ENCODE measurements around the gene BNC2. TPM values are rescaled to one million over a fixed set of nuclear protein-coding genes. Genes with fewer than 3 reads are reported as not detected.

Gene BNC2
- total RNA-seq, 1 experiment from 2014 or later: 5.7 TPM

DNA sequence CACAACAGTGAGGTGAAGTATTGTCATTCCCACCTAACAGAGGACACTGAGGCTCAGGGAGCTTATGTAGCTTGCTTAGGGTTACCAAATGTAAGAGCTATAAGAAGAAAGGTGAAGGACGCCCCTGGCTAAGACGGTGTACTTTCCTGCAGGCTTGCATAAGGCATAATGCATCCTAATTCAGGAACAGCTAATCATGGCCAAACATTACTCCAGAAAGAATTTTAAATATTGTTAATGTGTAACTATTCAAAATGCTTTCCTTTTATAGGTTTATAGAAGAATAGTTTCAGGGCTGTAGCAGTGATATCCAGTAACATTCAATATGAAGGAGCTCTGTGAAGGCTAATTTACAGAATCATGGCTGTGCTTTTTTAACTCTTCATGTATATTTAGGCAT, 479.1 kb downstream of the BNC2 start:
- no peak for ATAC-seq
- intact Hi-C loops (cut with micrococcal nuclease; ENCODE audit: unreplicated experiment) (no loop called here), in situ Hi-C loops (cut with HindIII; ENCODE audit: low pct_unique_long_range_greater_than_20kb, low sequenced_read_pairs) (no loop called here)
- CTCF ChIA-PET: no interaction called here
- Histone ChIP-seq H3K27ac (ENCODE audit: low read length) (no peak overlapping the region), H3K9me3 (ENCODE audit: control insufficient read depth, insufficient read depth, low read depth, low read length) (no peaks in the 10 kb centered on the region), H3K4me1 (ENCODE audit: control insufficient read depth, insufficient read depth, low read length) (no peaks in the 10 kb centered on the region), H3K36me3 (ENCODE audit: control insufficient read depth, insufficient read depth, low read length) (no peaks in the 10 kb centered on the region), H3K27me3 (ENCODE audit: control insufficient read depth, insufficient read depth, low read length) (no peaks in the 10 kb centered on the region), H3K4me3 (ENCODE audit: low read depth in 2 of 2, low read length in 2 of 2) (no peak overlapping the region)
- TF ChIP-seq SIN3A (IDR thresholded peaks at IDR 0.05; ENCODE audit: borderline replicate concordance, insufficient read depth, low read depth, low read length) (no peak), TCF7L2 (IDR thresholded peaks at IDR 0.05; ENCODE audit: low read depth, low read length) (no peak), POLR2AphosphoS5 (IDR thresholded peaks at IDR 0.05; ENCODE audit: low read depth, low read length) (no peak)
- TF ChIP-seq, protein P1, sequence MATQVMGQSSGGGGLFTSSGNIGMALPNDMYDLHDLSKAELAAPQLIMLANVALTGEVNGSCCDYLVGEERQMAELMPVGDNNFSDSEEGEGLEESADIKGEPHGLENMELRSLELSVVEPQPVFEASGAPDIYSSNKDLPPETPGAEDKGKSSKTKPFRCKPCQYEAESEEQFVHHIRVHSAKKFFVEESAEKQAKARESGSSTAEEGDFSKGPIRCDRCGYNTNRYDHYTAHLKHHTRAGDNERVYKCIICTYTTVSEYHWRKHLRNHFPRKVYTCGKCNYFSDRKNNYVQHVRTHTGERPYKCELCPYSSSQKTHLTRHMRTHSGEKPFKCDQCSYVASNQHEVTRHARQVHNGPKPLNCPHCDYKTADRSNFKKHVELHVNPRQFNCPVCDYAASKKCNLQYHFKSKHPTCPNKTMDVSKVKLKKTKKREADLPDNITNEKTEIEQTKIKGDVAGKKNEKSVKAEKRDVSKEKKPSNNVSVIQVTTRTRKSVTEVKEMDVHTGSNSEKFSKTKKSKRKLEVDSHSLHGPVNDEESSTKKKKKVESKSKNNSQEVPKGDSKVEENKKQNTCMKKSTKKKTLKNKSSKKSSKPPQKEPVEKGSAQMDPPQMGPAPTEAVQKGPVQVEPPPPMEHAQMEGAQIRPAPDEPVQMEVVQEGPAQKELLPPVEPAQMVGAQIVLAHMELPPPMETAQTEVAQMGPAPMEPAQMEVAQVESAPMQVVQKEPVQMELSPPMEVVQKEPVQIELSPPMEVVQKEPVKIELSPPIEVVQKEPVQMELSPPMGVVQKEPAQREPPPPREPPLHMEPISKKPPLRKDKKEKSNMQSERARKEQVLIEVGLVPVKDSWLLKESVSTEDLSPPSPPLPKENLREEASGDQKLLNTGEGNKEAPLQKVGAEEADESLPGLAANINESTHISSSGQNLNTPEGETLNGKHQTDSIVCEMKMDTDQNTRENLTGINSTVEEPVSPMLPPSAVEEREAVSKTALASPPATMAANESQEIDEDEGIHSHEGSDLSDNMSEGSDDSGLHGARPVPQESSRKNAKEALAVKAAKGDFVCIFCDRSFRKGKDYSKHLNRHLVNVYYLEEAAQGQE (IDR thresholded peaks at IDR 0.05; ENCODE audit: insufficient read depth in 1 of 2, low read depth in 2 of 2, low read length in 1 of 2): no peak
- TF ChIP-seq, protein P2, sequence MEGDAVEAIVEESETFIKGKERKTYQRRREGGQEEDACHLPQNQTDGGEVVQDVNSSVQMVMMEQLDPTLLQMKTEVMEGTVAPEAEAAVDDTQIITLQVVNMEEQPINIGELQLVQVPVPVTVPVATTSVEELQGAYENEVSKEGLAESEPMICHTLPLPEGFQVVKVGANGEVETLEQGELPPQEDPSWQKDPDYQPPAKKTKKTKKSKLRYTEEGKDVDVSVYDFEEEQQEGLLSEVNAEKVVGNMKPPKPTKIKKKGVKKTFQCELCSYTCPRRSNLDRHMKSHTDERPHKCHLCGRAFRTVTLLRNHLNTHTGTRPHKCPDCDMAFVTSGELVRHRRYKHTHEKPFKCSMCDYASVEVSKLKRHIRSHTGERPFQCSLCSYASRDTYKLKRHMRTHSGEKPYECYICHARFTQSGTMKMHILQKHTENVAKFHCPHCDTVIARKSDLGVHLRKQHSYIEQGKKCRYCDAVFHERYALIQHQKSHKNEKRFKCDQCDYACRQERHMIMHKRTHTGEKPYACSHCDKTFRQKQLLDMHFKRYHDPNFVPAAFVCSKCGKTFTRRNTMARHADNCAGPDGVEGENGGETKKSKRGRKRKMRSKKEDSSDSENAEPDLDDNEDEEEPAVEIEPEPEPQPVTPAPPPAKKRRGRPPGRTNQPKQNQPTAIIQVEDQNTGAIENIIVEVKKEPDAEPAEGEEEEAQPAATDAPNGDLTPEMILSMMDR (IDR thresholded peaks at IDR 0.05): no peak
- POLR2A ChIA-PET: no interaction called here
- BruUV-seq (replicated peaks): no TSS peak
- no peak for DNase-seq (ENCODE audit: low read depth, low spot score)

DNA sequence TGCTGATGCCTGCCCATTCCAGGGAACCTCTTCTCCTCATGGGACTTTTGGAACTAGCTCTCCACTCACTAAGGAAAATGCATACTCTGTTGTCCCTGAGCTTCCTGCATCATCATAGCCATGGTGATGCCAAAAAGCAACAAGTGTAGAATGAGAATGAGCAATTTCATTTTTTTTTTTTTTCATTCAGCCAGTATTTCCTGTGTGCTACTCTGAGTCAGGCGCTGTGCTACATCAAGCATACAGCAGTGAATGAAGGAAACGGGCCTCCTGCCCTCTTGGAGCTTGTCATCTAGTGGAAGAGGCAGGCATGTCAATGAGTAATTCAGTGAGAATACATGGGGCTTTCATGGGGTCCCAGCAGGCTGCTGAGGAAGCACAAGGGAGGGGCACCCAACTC, 483.1 kb downstream of the BNC2 start:
- in situ Hi-C loops (cut with HindIII; ENCODE audit: low pct_unique_long_range_greater_than_20kb, low sequenced_read_pairs): no loop called here
- H3K9me3 ChIP-seq (ENCODE audit: control insufficient read depth, insufficient read depth, low read depth, low read length): no peaks in the 10 kb centered on the region
- H3K27ac ChIP-seq (ENCODE audit: low read length): no peak overlapping the region
- no peak overlapping the region for H3K4me3 ChIP-seq (ENCODE audit: low read depth in 2 of 2, low read length in 2 of 2)
- H3K4me1 ChIP-seq (ENCODE audit: control insufficient read depth, insufficient read depth, low read length): no peaks in the 10 kb centered on the region
- H3K27me3 ChIP-seq (ENCODE audit: control insufficient read depth, insufficient read depth, low read length): no peaks in the 10 kb centered on the region
- intact Hi-C loops (cut with micrococcal nuclease; ENCODE audit: unreplicated experiment): no loop called here
- H3K36me3 ChIP-seq (ENCODE audit: control insufficient read depth, insufficient read depth, low read length): no peaks in the 10 kb centered on the region
- ATAC-seq (no peak), DNase-seq (ENCODE audit: low read depth, low spot score) (no peak)
- CTCF ChIA-PET: no interaction called here
- no TSS peak for BruUV-seq (replicated peaks)
- TF ChIP-seq POLR2AphosphoS5 (IDR thresholded peaks at IDR 0.05; ENCODE audit: low read depth, low read length) (no peak), TCF7L2 (IDR thresholded peaks at IDR 0.05; ENCODE audit: low read depth, low read length) (no peak), SIN3A (IDR thresholded peaks at IDR 0.05; ENCODE audit: borderline replicate concordance, insufficient read depth, low read depth, low read length) (no peak)
- TF ChIP-seq, protein P1 (IDR thresholded peaks at IDR 0.05; ENCODE audit: insufficient read depth in 1 of 2, low read depth in 2 of 2, low read length in 1 of 2): no peak
- POLR2A ChIA-PET: no interaction called here

Data from Panc1 (cell line).